Measurements from ENCODE around the gene PJA2. TPM values are rescaled to one million over a fixed set of nuclear protein-coding genes. Genes with fewer than 3 reads are reported as not detected.
A peak's percentile ranks its signal among the peaks of the same experiment; 100 is the strongest.

PJA2 gene
- total RNA-seq, 1 donor from 2014 or later, result 63.4 TPM

GRCh38 chr5:109313127-109313526 is 96.6 kb downstream of the PJA2 start:
- Mint-ChIP-seq H3K36me3 (ENCODE audit: insufficient read depth) (no peaks in the 10 kb centered on the region), H3K27ac (no peak overlapping the region), H3K4me3 (ENCODE audit: low read depth) (no peak overlapping the region), H3K4me1 (ENCODE audit: low read depth) (peaks cover 21% of the 10 kb centered on the region), H3K9me3 (ENCODE audit: low read depth) (peaks cover 5% of the 10 kb centered on the region), H3K27me3 (no peaks in the 10 kb centered on the region)
- TF ChIP-seq CTCF (IDR thresholded peaks at IDR 0.05; ENCODE audit: unreplicated experiment), result no peak
- DNase-seq (ENCODE audit: low spot score, unreplicated experiment), result no peak

- Mint-ChIP-seq H3K4me3 (ENCODE audit: low read depth) (no peak overlapping the region), H3K4me1 (ENCODE audit: low read depth) (peaks cover 21% of the 10 kb centered on the region), H3K27me3 (no peaks in the 10 kb centered on the region), H3K9me3 (ENCODE audit: low read depth) (peaks cover 5% of the 10 kb centered on the region), H3K27ac (peak overlapping the region; percentile 91), H3K36me3 (ENCODE audit: insufficient read depth) (no peaks in the 10 kb centered on the region)
- no peak for DNase-seq (ENCODE audit: low spot score, unreplicated experiment)
- TF ChIP-seq CTCF (IDR thresholded peaks at IDR 0.05; ENCODE audit: unreplicated experiment), result no peak
These were observed 97.1 kb downstream of the PJA2 start for GRCh38 chr5:109312695-109313094.

- no peaks in the 10 kb centered on the region for H3K27me3 Mint-ChIP-seq
- H3K27ac Mint-ChIP-seq, result peak overlapping the region; percentile 31
- H3K4me1 Mint-ChIP-seq (ENCODE audit: low read depth), result peaks cover 21% of the 10 kb centered on the region
- H3K9me3 Mint-ChIP-seq (ENCODE audit: low read depth), result peaks cover 5% of the 10 kb centered on the region
- no peak overlapping the region for H3K4me3 Mint-ChIP-seq (ENCODE audit: low read depth)
- no peak for DNase-seq (ENCODE audit: low spot score, unreplicated experiment)
- H3K36me3 Mint-ChIP-seq (ENCODE audit: insufficient read depth), result no peaks in the 10 kb centered on the region
- TF ChIP-seq CTCF (IDR thresholded peaks at IDR 0.05; ENCODE audit: unreplicated experiment), result no peak
These were observed 99.5 kb downstream of the PJA2 start for GRCh38 chr5:109310315-109310714.

GRCh38 chr5:109309326-109310063 is 100.3 kb downstream of the PJA2 start:
- DNase-seq (ENCODE audit: low spot score, unreplicated experiment), result no peak
- Mint-ChIP-seq H3K36me3 (ENCODE audit: insufficient read depth) (no peaks in the 10 kb centered on the region), H3K27ac (no peak overlapping the region), H3K4me3 (ENCODE audit: low read depth) (no peak overlapping the region), H3K4me1 (ENCODE audit: low read depth) (peaks cover 21% of the 10 kb centered on the region), H3K27me3 (no peaks in the 10 kb centered on the region), H3K9me3 (ENCODE audit: low read depth) (peaks cover 5% of the 10 kb centered on the region)
- TF ChIP-seq CTCF (IDR thresholded peaks at IDR 0.05; ENCODE audit: unreplicated experiment), result no peak

- H3K4me3 Mint-ChIP-seq (ENCODE audit: low read depth), result no peak overlapping the region
- no peaks in the 10 kb centered on the region for H3K36me3 Mint-ChIP-seq (ENCODE audit: insufficient read depth)
- H3K4me1 Mint-ChIP-seq (ENCODE audit: low read depth), result peaks cover 18% of the 10 kb centered on the region
- no peak for TF ChIP-seq CTCF (IDR thresholded peaks at IDR 0.05; ENCODE audit: unreplicated experiment)
- no peak overlapping the region for H3K27ac Mint-ChIP-seq
- peaks cover 5% of the 10 kb centered on the region for H3K9me3 Mint-ChIP-seq (ENCODE audit: low read depth)
- DNase-seq (ENCODE audit: low spot score, unreplicated experiment), result no peak
- no peaks in the 10 kb centered on the region for H3K27me3 Mint-ChIP-seq
These were observed 101.8 kb downstream of the PJA2 start for GRCh38 chr5:109307951-109308350.
